Measurements from ENCODE around the gene SRPK3. TPM values are rescaled to one million over a fixed set of nuclear protein-coding genes. Genes with fewer than 3 reads are reported as not detected.
A peak's percentile ranks its signal among the peaks of the same experiment; 100 is the strongest.
"Not testable (repeated sequence)": the region's sequence is repeated elsewhere in the genome, so short reads cannot be mapped to it uniquely, and the experiment has no call there.

SRPK3 gene
- total and polyA plus RNA-seq, 2 experiments from 2014 or later, result 0.15 TPM; not detected in 1

GRCh38 chrX:153744210-153745066, 36.4 kb upstream of the SRPK3 start:
- TF ChIP-seq CTCF (conservative IDR thresholded peaks at IDR 0.05; ENCODE audit: low read depth in 2 of 2) (peak in 1 of 2 experiments; percentile 48; a peak in 2 of 4 replicates), CREB1 (CRISPR knock-in tag; IDR thresholded peaks at IDR 0.05; ENCODE audit: low read depth) (no peak), ZNF331 (CRISPR knock-in tag; IDR thresholded peaks at IDR 0.05; ENCODE audit: low read depth) (no peak)
- peak; percentile 48 for DNase-seq (ENCODE audit: low spot score)
- peak overlapping the region; percentile 79 for H3K4me3 Mint-ChIP-seq
- Histone ChIP-seq H3K9me2 (ENCODE audit: insufficient read depth) (no peaks in the 10 kb centered on the region), H3F3A (replicated peaks; ENCODE audit: low read depth) (no peaks in the 10 kb centered on the region), H3K27me3 (ENCODE audit: insufficient read depth) (no peaks in the 10 kb centered on the region), H3K27ac (ENCODE audit: low read depth) (no peak overlapping the region), H3K4me2 (peak overlapping the region; percentile 75), H3K79me2 (replicated peaks; ENCODE audit: insufficient read depth) (no peaks in the 10 kb centered on the region), H2AFZ (no peak overlapping the region; the same call in 1 of the 2 replicates), H3K36me3 (ENCODE audit: insufficient read depth) (no peaks in the 10 kb centered on the region), H3K4me1 (ENCODE audit: insufficient read depth) (no peaks in the 10 kb centered on the region), H3K4me3 (peak overlapping the region; percentile 54), H4K20me1 (replicated peaks; ENCODE audit: insufficient read depth) (no peaks in the 10 kb centered on the region)
- no peaks in the 10 kb centered on the region; the same call in 2 of the 3 replicates for H3K36me3 Mint-ChIP-seq (ENCODE audit: low read depth)
- H3K9me3 Mint-ChIP-seq, result no peaks in the 10 kb centered on the region
- peaks cover 3% of the 10 kb centered on the region; the same call in 1 of the 3 replicates for H3K4me1 Mint-ChIP-seq
- peak overlapping the region; percentile 56; the same call in 1 of the 2 replicates for H3K27ac Mint-ChIP-seq
- H3K27me3 Mint-ChIP-seq (ENCODE audit: insufficient read depth, low read depth, poor library complexity), result peaks cover 3% of the 10 kb centered on the region
- peak; percentile 50 for ATAC-seq

- H3K4me1 ChIP-seq (ENCODE audit: insufficient read depth); H4K20me1 ChIP-seq (replicated peaks; ENCODE audit: insufficient read depth); H3F3A ChIP-seq (replicated peaks; ENCODE audit: low read depth); H3K4me2 ChIP-seq; H3K9me2 ChIP-seq (ENCODE audit: insufficient read depth); H2AFZ ChIP-seq; H3K36me3 ChIP-seq (ENCODE audit: insufficient read depth); H3K27me3 Mint-ChIP-seq (ENCODE audit: insufficient read depth, low read depth, poor library complexity); H3K27me3 ChIP-seq (ENCODE audit: insufficient read depth); ATAC-seq; H3K9me3 Mint-ChIP-seq; H3K36me3 Mint-ChIP-seq (ENCODE audit: low read depth); DNase-seq (ENCODE audit: low spot score); H3K4me3 ChIP-seq; H3K79me2 ChIP-seq (replicated peaks; ENCODE audit: insufficient read depth); H3K4me1 Mint-ChIP-seq; H3K27ac ChIP-seq (ENCODE audit: low read depth); H3K4me3 Mint-ChIP-seq: not testable (repeated sequence)
- H3K27ac Mint-ChIP-seq, result 0 out of 2 replicates have a peak overlapping the region, but pooled peaks have one; percentile 56
Measured at GRCh38 chrX:153745067-153745433, 35.8 kb upstream of the SRPK3 start.

GRCh38 chrX:153746359-153746758, 34.5 kb upstream of the SRPK3 start:
- no peaks in the 10 kb centered on the region for H3K27me3 ChIP-seq (ENCODE audit: insufficient read depth)
- peaks cover 3% of the 10 kb centered on the region for H3K27me3 Mint-ChIP-seq (ENCODE audit: insufficient read depth, low read depth, poor library complexity)
- H3K9me3 Mint-ChIP-seq, result no peaks in the 10 kb centered on the region
- no peak overlapping the region for H3K27ac Mint-ChIP-seq
- no peaks in the 10 kb centered on the region; the same call in 2 of the 3 replicates for H3K36me3 Mint-ChIP-seq (ENCODE audit: low read depth)
- H3K4me1 Mint-ChIP-seq, result peaks cover 3% of the 10 kb centered on the region; the same call in 1 of the 3 replicates
- H3K4me1 ChIP-seq (ENCODE audit: insufficient read depth), result no peaks in the 10 kb centered on the region
- DNase-seq (ENCODE audit: low spot score) (no peak), ATAC-seq (no peak)
- H4K20me1 ChIP-seq (replicated peaks; ENCODE audit: insufficient read depth), result no peaks in the 10 kb centered on the region
- no peak overlapping the region for H3K27ac ChIP-seq (ENCODE audit: low read depth)
- no peak overlapping the region for H2AFZ ChIP-seq
- H3K4me3 ChIP-seq, result no peak overlapping the region
- no peaks in the 10 kb centered on the region for H3K36me3 ChIP-seq (ENCODE audit: insufficient read depth)
- no peaks in the 10 kb centered on the region for H3K9me2 ChIP-seq (ENCODE audit: insufficient read depth)
- no peak overlapping the region for H3K4me2 ChIP-seq
- no peaks in the 10 kb centered on the region for H3F3A ChIP-seq (replicated peaks; ENCODE audit: low read depth)
- H3K4me3 Mint-ChIP-seq, result no peak overlapping the region
- H3K79me2 ChIP-seq (replicated peaks; ENCODE audit: insufficient read depth), result no peaks in the 10 kb centered on the region
- TF ChIP-seq ZNF462 (CRISPR knock-in tag; IDR thresholded peaks at IDR 0.05), result no peak
